Measurements from ENCODE around the gene MAP7D2. TPM values are rescaled to one million over a fixed set of nuclear protein-coding genes. Genes with fewer than 3 reads are reported as not detected.
A peak's percentile ranks its signal among the peaks of the same experiment; 100 is the strongest.

Gene MAP7D2
- total RNA-seq, 1 experiment from 2014 or later = 1.9 TPM

- Histone ChIP-seq H4K8ac (replicated peaks; ENCODE audit: insufficient read length, low read depth, low read length) (no peak overlapping the region), H3K27me3 (ENCODE audit: insufficient read depth, low read length) (no peaks in the 10 kb centered on the region), H2BK12ac (ENCODE audit: insufficient read length, low read depth, low read length) (no peak overlapping the region), H4K5ac (ENCODE audit: insufficient read length, low read depth, low read length) (no peak overlapping the region), H2AFZ (ENCODE audit: low read length) (no peak overlapping the region), H3K23me2 (ENCODE audit: insufficient read length, low read depth, low read length, poor library complexity, severe bottlenecking) (no peaks in the 10 kb centered on the region), H2BK20ac (ENCODE audit: low read depth, low read length, poor library complexity, severe bottlenecking) (no peak overlapping the region), H3K27ac (ENCODE audit: insufficient read length, low read depth, low read length) (no peak overlapping the region), H3K23ac (ENCODE audit: insufficient read length, low read depth, low read length) (no peak overlapping the region), H2BK5ac (ENCODE audit: insufficient read length, low read length) (no peak overlapping the region), H4K20me1 (ENCODE audit: control insufficient read depth, insufficient read depth, insufficient read length) (no peaks in the 10 kb centered on the region), H3K18ac (ENCODE audit: insufficient read length, low read depth, low read length) (no peak overlapping the region), H3K4ac (ENCODE audit: low read depth, low read length) (no peak overlapping the region), H3K4me1 (ENCODE audit: insufficient read depth, low read length) (no peaks in the 10 kb centered on the region), H3K9ac (ENCODE audit: extremely low read depth, insufficient read length, low read length) (no peak overlapping the region), H4K91ac (ENCODE audit: insufficient read length, low read depth, low read length) (no peak overlapping the region), H3K79me1 (ENCODE audit: insufficient read depth, low read depth, low read length, poor library complexity, severe bottlenecking) (no peaks in the 10 kb centered on the region), H3K14ac (ENCODE audit: insufficient read depth, low read length) (no peak overlapping the region), H3K56ac (ENCODE audit: insufficient read length, low read depth, low read length) (no peak overlapping the region), H2AK5ac (ENCODE audit: insufficient read length, low read length) (no peak overlapping the region), H2BK15ac (ENCODE audit: low read depth, low read length) (no peak overlapping the region), H2BK120ac (ENCODE audit: low read depth, low read length, poor library complexity, severe bottlenecking) (no peak overlapping the region), H3T11ph (ENCODE audit: low read length) (no peak overlapping the region), H3K4me2 (ENCODE audit: insufficient read depth, insufficient read length, low read length) (no peak overlapping the region), H3K9me3 (ENCODE audit: control insufficient read depth, low read depth, low read length) (peaks cover 12% of the 10 kb centered on the region), H3K79me2 (ENCODE audit: insufficient read depth, low read length) (peaks cover 18% of the 10 kb centered on the region)
- TF ChIP-seq, protein P1, sequence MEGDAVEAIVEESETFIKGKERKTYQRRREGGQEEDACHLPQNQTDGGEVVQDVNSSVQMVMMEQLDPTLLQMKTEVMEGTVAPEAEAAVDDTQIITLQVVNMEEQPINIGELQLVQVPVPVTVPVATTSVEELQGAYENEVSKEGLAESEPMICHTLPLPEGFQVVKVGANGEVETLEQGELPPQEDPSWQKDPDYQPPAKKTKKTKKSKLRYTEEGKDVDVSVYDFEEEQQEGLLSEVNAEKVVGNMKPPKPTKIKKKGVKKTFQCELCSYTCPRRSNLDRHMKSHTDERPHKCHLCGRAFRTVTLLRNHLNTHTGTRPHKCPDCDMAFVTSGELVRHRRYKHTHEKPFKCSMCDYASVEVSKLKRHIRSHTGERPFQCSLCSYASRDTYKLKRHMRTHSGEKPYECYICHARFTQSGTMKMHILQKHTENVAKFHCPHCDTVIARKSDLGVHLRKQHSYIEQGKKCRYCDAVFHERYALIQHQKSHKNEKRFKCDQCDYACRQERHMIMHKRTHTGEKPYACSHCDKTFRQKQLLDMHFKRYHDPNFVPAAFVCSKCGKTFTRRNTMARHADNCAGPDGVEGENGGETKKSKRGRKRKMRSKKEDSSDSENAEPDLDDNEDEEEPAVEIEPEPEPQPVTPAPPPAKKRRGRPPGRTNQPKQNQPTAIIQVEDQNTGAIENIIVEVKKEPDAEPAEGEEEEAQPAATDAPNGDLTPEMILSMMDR (conservative IDR thresholded peaks at IDR 0.05) = no peak
- Mint-ChIP-seq H3K4me3 (peak overlapping the region; percentile 50 to 56; a peak in 2 of 5 replicates), H3K9me3 (peaks cover 59 to 62% of the 10 kb centered on the region in 2 experiments), H3K4me1 (peaks cover 5 to 12% of the 10 kb centered on the region in 2 experiments), H3K27me3 (ENCODE audit: low read depth) (no peaks in the 10 kb centered on the region; the same call in 1 of the 2 replicates), H3K36me3 (ENCODE audit: insufficient read depth in 1 of 3, low read depth in 3 of 3) (peaks cover 19 to 32% (median 23%) of the 10 kb centered on the region in 3 experiments), H3K27ac (no peak overlapping the region)
- WGBS (ENCODE audit: extremely low coverage, insufficient read length, low lambda C conversion rate) = no CpG with 5 or more reads among the region's 6 CpGs
- DNase-seq = no peak
Observed at GRCh38 chrX:20143111-20143510, 26.4 kb upstream of the MAP7D2 start.
